GM12891 (cell line): ENCODE measurements around the gene CSNK1G3.

Source experiments
- POLR2A ChIP-seq: IDR thresholded peaks from 2 replicates; pipeline ENCODE4 v1.6.1; 2011; ENCODE audit warnings: low read depth, low read length, control low read depth
- POLR2AphosphoS5 ChIP-seq: IDR thresholded peaks from 2 replicates; pipeline ENCODE4 v1.6.1; 2011; ENCODE audit warnings: low read depth, low read length, control low read depth
- POU2F2 ChIP-seq: IDR thresholded peaks from 2 replicates; pipeline ENCODE4 v1.6.1; 2011; ENCODE audit warnings: low read depth, mild to moderate bottlenecking, control low read depth, low read length, moderate library complexity
- TAF1 ChIP-seq: IDR thresholded peaks from 2 replicates; pipeline ENCODE4 v1.6.1; 2011; ENCODE audit warnings: low read depth, low read length, control low read depth

DNA sequence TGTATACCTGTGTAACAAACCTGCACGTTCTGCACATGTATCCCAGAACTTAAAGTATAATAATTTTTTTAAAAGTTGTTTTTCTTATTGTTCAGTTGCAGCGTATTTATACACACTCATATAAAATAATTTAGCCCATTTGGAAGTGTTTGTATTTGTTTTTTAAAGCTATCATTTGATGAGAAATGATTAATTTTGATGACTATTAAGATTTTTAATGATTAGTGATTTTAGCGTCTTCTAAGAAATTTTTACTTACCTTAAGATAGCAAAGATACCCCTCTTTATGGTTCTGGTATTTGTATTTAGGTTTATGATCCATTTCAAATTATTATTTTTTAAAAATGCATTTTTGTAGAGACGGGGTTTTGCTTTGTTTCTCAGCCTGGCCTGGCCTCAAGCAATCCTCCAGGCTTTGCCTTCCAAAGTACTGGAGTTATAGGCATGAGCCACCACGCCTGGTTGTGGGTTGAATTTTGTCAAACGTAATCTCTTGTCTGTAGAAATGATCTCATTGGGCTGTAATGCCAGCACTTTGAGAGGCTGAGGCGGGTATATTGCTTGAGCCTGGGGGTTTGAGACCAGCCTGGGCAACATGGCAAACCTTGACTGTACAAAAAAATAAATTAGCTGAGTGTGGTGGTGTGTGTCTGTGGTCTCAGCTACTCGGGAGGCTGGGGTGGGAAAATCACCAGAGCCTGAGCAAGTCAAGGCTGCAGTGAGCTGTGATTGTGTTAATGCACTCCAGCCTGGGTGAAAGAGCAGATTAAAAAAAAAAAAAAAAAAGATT, 26.9 kb downstream of the CSNK1G3 start:
- no peak for TF ChIP-seq POU2F2
- TF ChIP-seq TAF1: no peak
- no peak for TF ChIP-seq POLR2A
- no peak for TF ChIP-seq POLR2AphosphoS5
